ENCODE results near the gene CIRBP. TPM values are rescaled to one million over a fixed set of nuclear protein-coding genes. Genes with fewer than 3 reads are reported as not detected.

CIRBP gene
- total and polyA plus RNA-seq, 2 of the 13 experiments (the other 11 are each of a cell fraction or from before 2014, with no cell fraction given) = 133 to 140 TPM

- TF ChIP-seq MEIS1 (CRISPR knock-in tag; IDR thresholded peaks at IDR 0.05; ENCODE audit: borderline replicate concordance) (peak; percentile 59; the same call in 1 of the 2 replicates), ZFAT (CRISPR knock-in tag; conservative IDR thresholded peaks at IDR 0.05) (no peak), CREB1 (IDR thresholded peaks at IDR 0.05) (peak; percentile 94), CREB1 (CRISPR knock-in tag; IDR thresholded peaks at IDR 0.05) (peak; percentile 30; the same call in 1 of the 2 replicates), ZNF224 (CRISPR knock-in tag; IDR thresholded peaks at IDR 0.05) (no peak), ZNF569 (CRISPR knock-in tag; IDR thresholded peaks at IDR 0.05; ENCODE audit: borderline replicate concordance) (no peak), PAF1 (CRISPR knock-in tag; IDR thresholded peaks at IDR 0.05) (no peak), PLSCR1 (CRISPR knock-in tag; IDR thresholded peaks at IDR 0.05; ENCODE audit: borderline replicate concordance) (no peak), ZNF552 (CRISPR knock-in tag; IDR thresholded peaks at IDR 0.05; ENCODE audit: borderline replicate concordance) (no peak), ZNF138 (CRISPR knock-in tag; IDR thresholded peaks at IDR 0.05; ENCODE audit: low read depth) (no peak), BRD4 (CRISPR knock-in tag; IDR thresholded peaks at IDR 0.05) (peak; percentile 48; the same call in 1 of the 2 replicates), IKZF4 (CRISPR knock-in tag; IDR thresholded peaks at IDR 0.05; ENCODE audit: borderline replicate concordance, low read depth, not compliant biosample characterization) (no peak), ZNF17 (CRISPR knock-in tag; IDR thresholded peaks at IDR 0.05) (no peak), ZNF292 (CRISPR knock-in tag; IDR thresholded peaks at IDR 0.05; ENCODE audit: borderline replicate concordance, low read depth) (no peak), ZNF282 (IDR thresholded peaks at IDR 0.05; ENCODE audit: partially characterized antibody) (no peak), ZNF574 (CRISPR knock-in tag; IDR thresholded peaks at IDR 0.05) (peak; percentile 29; the same call in 1 of the 2 replicates), MAZ (IDR thresholded peaks at IDR 0.05; ENCODE audit: borderline replicate concordance, low read depth, low read length) (0 out of 2 replicates have a peak, but pooled peaks have one; percentile 76), MAZ (CRISPR knock-in tag; IDR thresholded peaks at IDR 0.05; ENCODE audit: low read depth) (peak; percentile 79), ZSCAN29 (CRISPR knock-in tag; conservative IDR thresholded peaks at IDR 0.05) (no peak), ZNF691 (CRISPR knock-in tag; IDR thresholded peaks at IDR 0.05; ENCODE audit: borderline replicate concordance, low read depth) (0 out of 2 replicates have a peak, but pooled peaks have one; percentile 5), ZNF20 (CRISPR knock-in tag; IDR thresholded peaks at IDR 0.05) (no peak), ERF (CRISPR knock-in tag; IDR thresholded peaks at IDR 0.05) (no peak), ZNF720 (CRISPR knock-in tag; IDR thresholded peaks at IDR 0.05) (no peak), ZNF124 (CRISPR knock-in tag; IDR thresholded peaks at IDR 0.05) (no peak)
Measured at GRCh38 chr19:1260749-1261537, 8.2 kb upstream of the CIRBP start (continued).

Measured in HepG2 (cell line).